ENCODE measurements around the gene SUMO4. TPM values are rescaled to one million over a fixed set of nuclear protein-coding genes. Genes with fewer than 3 reads are reported as not detected.

The SUMO4 gene
- total RNA-seq, 1 donor from 2014 or later: 2.4 TPM

- H3K27me3 Mint-ChIP-seq (ENCODE audit: low read depth): no peaks in the 10 kb centered on the region
- peaks cover 2% of the 10 kb centered on the region for H3K9me3 Mint-ChIP-seq
- DNase-seq (ENCODE audit: low read depth, low spot score): no peak
- peaks cover 31% of the 10 kb centered on the region for H3K36me3 Mint-ChIP-seq (ENCODE audit: low read depth)
- no peaks in the 10 kb centered on the region for H3K4me1 Mint-ChIP-seq
- H3K4me3 Mint-ChIP-seq: no peak overlapping the region
- TF ChIP-seq, protein P1, sequence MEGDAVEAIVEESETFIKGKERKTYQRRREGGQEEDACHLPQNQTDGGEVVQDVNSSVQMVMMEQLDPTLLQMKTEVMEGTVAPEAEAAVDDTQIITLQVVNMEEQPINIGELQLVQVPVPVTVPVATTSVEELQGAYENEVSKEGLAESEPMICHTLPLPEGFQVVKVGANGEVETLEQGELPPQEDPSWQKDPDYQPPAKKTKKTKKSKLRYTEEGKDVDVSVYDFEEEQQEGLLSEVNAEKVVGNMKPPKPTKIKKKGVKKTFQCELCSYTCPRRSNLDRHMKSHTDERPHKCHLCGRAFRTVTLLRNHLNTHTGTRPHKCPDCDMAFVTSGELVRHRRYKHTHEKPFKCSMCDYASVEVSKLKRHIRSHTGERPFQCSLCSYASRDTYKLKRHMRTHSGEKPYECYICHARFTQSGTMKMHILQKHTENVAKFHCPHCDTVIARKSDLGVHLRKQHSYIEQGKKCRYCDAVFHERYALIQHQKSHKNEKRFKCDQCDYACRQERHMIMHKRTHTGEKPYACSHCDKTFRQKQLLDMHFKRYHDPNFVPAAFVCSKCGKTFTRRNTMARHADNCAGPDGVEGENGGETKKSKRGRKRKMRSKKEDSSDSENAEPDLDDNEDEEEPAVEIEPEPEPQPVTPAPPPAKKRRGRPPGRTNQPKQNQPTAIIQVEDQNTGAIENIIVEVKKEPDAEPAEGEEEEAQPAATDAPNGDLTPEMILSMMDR (conservative IDR thresholded peaks at IDR 0.05): no peak
- H3K27ac Mint-ChIP-seq (ENCODE audit: unreplicated experiment): no peak overlapping the region
Observed at GRCh38 chr6:149387779-149388512, 12.1 kb upstream of the SUMO4 start.

DNA sequence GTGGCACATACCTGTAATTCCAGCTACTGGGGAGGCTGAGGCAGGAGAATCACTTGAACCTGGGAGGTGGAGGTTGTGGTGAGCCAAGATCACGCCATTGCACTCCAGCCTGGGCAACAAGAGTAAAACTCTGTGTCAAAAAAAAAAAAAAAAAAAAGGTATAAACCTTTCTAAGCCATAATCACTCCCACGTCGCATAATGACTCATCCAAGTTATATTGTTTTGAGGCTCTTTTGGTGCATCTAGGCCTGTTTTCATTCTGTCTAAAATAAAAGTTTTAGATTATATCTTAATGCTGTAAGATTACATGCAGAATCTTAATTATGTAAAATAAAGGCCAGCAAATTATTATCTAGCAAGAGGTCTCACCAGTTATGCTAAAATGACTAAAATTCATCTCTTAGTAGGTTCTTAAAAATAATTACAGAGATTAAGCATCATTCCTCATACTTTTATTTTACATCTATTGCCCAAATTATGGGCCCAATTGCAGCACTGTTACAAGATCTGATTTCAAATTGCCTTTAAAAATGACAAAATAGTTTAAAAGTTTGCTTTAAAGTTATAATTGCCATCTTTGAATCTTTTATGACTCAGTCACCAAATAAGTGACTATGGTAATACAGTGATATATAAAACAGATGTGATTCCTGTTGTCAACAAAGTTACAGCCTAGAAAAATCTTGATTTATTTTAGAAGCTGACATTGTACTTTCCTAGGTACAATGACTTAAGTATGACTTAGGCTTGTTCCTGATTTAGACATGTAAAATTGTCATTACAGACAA is 10.4 kb upstream of the SUMO4 start:
- no peak for DNase-seq (ENCODE audit: low read depth, low spot score)
- TF ChIP-seq, protein P1 (conservative IDR thresholded peaks at IDR 0.05): no peak
- Mint-ChIP-seq H3K36me3 (ENCODE audit: low read depth) (peaks cover 27% of the 10 kb centered on the region), H3K4me3 (no peak overlapping the region), H3K9me3 (peaks cover 2% of the 10 kb centered on the region), H3K27ac (ENCODE audit: unreplicated experiment) (no peak overlapping the region), H3K4me1 (no peaks in the 10 kb centered on the region), H3K27me3 (ENCODE audit: low read depth) (no peaks in the 10 kb centered on the region)

GRCh38 chr6:149392093-149392492 is 8.0 kb upstream of the SUMO4 start:
- DNase-seq (ENCODE audit: low read depth, low spot score): no peak
- Mint-ChIP-seq H3K4me3 (no peak overlapping the region), H3K9me3 (no peaks in the 10 kb centered on the region), H3K36me3 (ENCODE audit: low read depth) (peaks cover 30% of the 10 kb centered on the region), H3K4me1 (no peaks in the 10 kb centered on the region), H3K27me3 (ENCODE audit: low read depth) (no peaks in the 10 kb centered on the region), H3K27ac (ENCODE audit: unreplicated experiment) (no peak overlapping the region)
- TF ChIP-seq, protein P1 (conservative IDR thresholded peaks at IDR 0.05): no peak

- TF ChIP-seq, protein P1 (conservative IDR thresholded peaks at IDR 0.05): no peak
- no peaks in the 10 kb centered on the region for H3K27me3 Mint-ChIP-seq (ENCODE audit: low read depth)
- H3K4me1 Mint-ChIP-seq: no peaks in the 10 kb centered on the region
- peak overlapping the region; percentile 12 for H3K27ac Mint-ChIP-seq (ENCODE audit: unreplicated experiment)
- peaks cover 32% of the 10 kb centered on the region for H3K36me3 Mint-ChIP-seq (ENCODE audit: low read depth)
- no peak for DNase-seq (ENCODE audit: low read depth, low spot score)
- H3K9me3 Mint-ChIP-seq: no peaks in the 10 kb centered on the region
- no peak overlapping the region for H3K4me3 Mint-ChIP-seq
Observed at GRCh38 chr6:149392535-149392934, 7.5 kb upstream of the SUMO4 start.

GRCh38 chr6:149393002-149393679 is 6.9 kb upstream of the SUMO4 start:
- TF ChIP-seq, protein P1 (conservative IDR thresholded peaks at IDR 0.05): no peak
- H3K36me3 Mint-ChIP-seq (ENCODE audit: low read depth): peaks cover 30% of the 10 kb centered on the region
- no peak overlapping the region for H3K27ac Mint-ChIP-seq (ENCODE audit: unreplicated experiment)
- H3K27me3 Mint-ChIP-seq (ENCODE audit: low read depth): no peaks in the 10 kb centered on the region
- H3K9me3 Mint-ChIP-seq: no peaks in the 10 kb centered on the region
- no peak for DNase-seq (ENCODE audit: low read depth, low spot score)
- H3K4me1 Mint-ChIP-seq: no peaks in the 10 kb centered on the region
- H3K4me3 Mint-ChIP-seq: no peak overlapping the region
